Endothelial cell of umbilical vein (primary cell): Measurements from ENCODE around the gene METTL24. TPM values are rescaled to one million over a fixed set of nuclear protein-coding genes. Genes with fewer than 3 reads are reported as not detected.
A peak's percentile ranks its signal among the peaks of the same experiment; 100 is the strongest.

Experiments
- BruUV-seq: library from RNA; stranded (reverse); fragments of 400-500 nt; replicated peaks from 2 replicates; lab custom pipeline; 2021; lab: Mats Ljungman, UMichigan
- CTCF ChIA-PET: fragments of 300-600, 350-600 bp; sonication (Branson Sonifier 250); formaldehyde crosslinking; loops from one replicate; lab custom pipeline; 2021; ENCODE audit warnings: antibody characterized with exemption, inconsistent platforms; lab: Charles Lee
- POLR2A ChIA-PET: fragments of 300-600, 350-600 bp; sonication (Branson Sonifier 250); formaldehyde crosslinking; loops from one replicate; lab custom pipeline; 2021; ENCODE audit warnings: antibody characterized with exemption, inconsistent platforms; lab: Charles Lee
- DNase-seq: peaks from one replicate; pipeline ENCODE4 v3.0.0-alpha.2; 2011; ENCODE audit warnings: low read depth, low spot score
- FAIRE-seq: peaks from 2 replicates; lab custom pipeline; 2011; peaks lifted over from hg19 to GRCh38; lab: Jason Lieb, UNC
- H2AFZ ChIP-seq: 2 replicates; pipeline ENCODE4 v1.6.0; 2012; ENCODE audit warnings: low read depth, low read length, control low read depth, inconsistent platforms
- H3K27ac ChIP-seq: 2 replicates; pipeline ENCODE4 v1.5.1; 2011; ENCODE audit warnings: low read depth, mild to moderate bottlenecking, control low read depth, low read length, moderate library complexity; ENCODE audit not compliant: insufficient read depth
- H3K27me3 ChIP-seq, 2 experiments: 2 replicates each; pipeline versions ENCODE4 v1.6.0 to v1.6.1; 2011; ENCODE audit warnings: low read length in 2 of 2, mixed read lengths in 1 of 2; ENCODE audit not compliant: control insufficient read depth in 2 of 2, insufficient read depth in 2 of 2
- H3K36me3 ChIP-seq, 2 experiments: 2 replicates in 1 of 2; 3 replicates in 1 of 2; pipeline ENCODE4 v1.5.1; 2011; ENCODE audit warnings: low read length in 2 of 2, mild to moderate bottlenecking in 1 of 2, moderate library complexity in 1 of 2; ENCODE audit not compliant: control insufficient read depth in 2 of 2, insufficient read depth in 2 of 2; ENCODE audit errors: extremely low read depth in 1 of 2
- H3K4me1 ChIP-seq: 3 replicates; pipeline ENCODE4 v1.5.1; 2011; ENCODE audit warnings: mild to moderate bottlenecking, low read length; ENCODE audit not compliant: control insufficient read depth, insufficient read depth; ENCODE audit errors: extremely low read depth
- H3K4me2 ChIP-seq: 2 replicates; pipeline ENCODE4 v1.6.1; 2011; ENCODE audit warnings: low read length, control low read depth, mixed read lengths; ENCODE audit not compliant: insufficient read depth
- H3K4me3 ChIP-seq, 3 experiments: fragments of 200-600 bp in 1 of 3; sonication (generic), shearing (Covaris generic) in 1 of 3; replicated peaks in 1 of 3; 2 replicates each; pipeline ENCODE4 v1.5.1; 2011 to 2016; ENCODE audit warnings: control low read depth in 3 of 3, low read length in 3 of 3, mild to moderate bottlenecking in 2 of 3, inconsistent platforms in 1 of 3, low read depth in 1 of 3, moderate library complexity in 1 of 3; ENCODE audit not compliant: insufficient read depth in 1 of 3
- H3K79me2 ChIP-seq: 2 replicates; pipeline ENCODE4 v1.6.0; 2012; ENCODE audit warnings: low read length, inconsistent platforms; ENCODE audit not compliant: control insufficient read depth, insufficient read depth
- H3K9ac ChIP-seq: replicated peaks from 2 replicates; pipeline ENCODE3; 2011; ENCODE audit warnings: low read length, control low read depth; ENCODE audit not compliant: insufficient read depth; ENCODE audit errors: extremely low read depth
- H3K9me1 ChIP-seq: replicated peaks from 3 replicates; pipeline ENCODE4 v1.6.0; 2011; ENCODE audit warnings: mild to moderate bottlenecking, low read length; ENCODE audit not compliant: control insufficient read depth, insufficient read depth; ENCODE audit errors: extremely low read depth
- H3K9me3 ChIP-seq: replicated peaks from 2 replicates; pipeline ENCODE4 v1.5.1; 2012; ENCODE audit warnings: low read length, inconsistent platforms; ENCODE audit not compliant: control insufficient read depth, insufficient read depth
- H4K20me1 ChIP-seq: replicated peaks from 2 replicates; pipeline ENCODE3; 2011; ENCODE audit warnings: mild to moderate bottlenecking, low read length; ENCODE audit not compliant: control insufficient read depth, insufficient read depth; ENCODE audit errors: extremely low read depth
- CTCF ChIP-seq, 2 donors: IDR thresholded peaks; 1 replicate in 1 of 2; 2 replicates in 1 of 2; pipeline ENCODE4 v1.5.1; 2011; ENCODE audit warnings: low read length in 2 of 2, mild to moderate bottlenecking in 2 of 2, moderate library complexity in 2 of 2, control low read depth in 1 of 2, inconsistent platforms in 1 of 2, low read depth in 1 of 2; ENCODE audit not compliant: insufficient read depth in 1 of 2; ENCODE audit errors: extremely low read depth in 1 of 2
- EZH2 ChIP-seq: IDR thresholded peaks from 2 replicates; pipeline ENCODE4 v1.6.1; 2012; ENCODE audit warnings: borderline replicate concordance, low read depth, mild to moderate bottlenecking, moderate library complexity, low read length, inconsistent platforms; ENCODE audit not compliant: severe bottlenecking
- FOS ChIP-seq: IDR thresholded peaks from 2 replicates; pipeline ENCODE4 v1.6.1; 2011; ENCODE audit warnings: mild to moderate bottlenecking, low read length, moderate library complexity, borderline replicate concordance; ENCODE audit not compliant: insufficient read depth
- GATA2 ChIP-seq: IDR thresholded peaks from 2 replicates; pipeline ENCODE4 v1.7.0; 2011; ENCODE audit warnings: low read depth, mild to moderate bottlenecking, moderate library complexity, mixed read lengths, low read length; ENCODE audit not compliant: insufficient read length, insufficient read depth
- JUN ChIP-seq: IDR thresholded peaks from 2 replicates; pipeline ENCODE4 v1.6.1; 2011; ENCODE audit warnings: borderline replicate concordance, low read depth; ENCODE audit not compliant: insufficient read length, insufficient read depth
- MAX ChIP-seq: IDR thresholded peaks from 2 replicates; pipeline ENCODE4 v1.6.1; 2011; ENCODE audit not compliant: insufficient read depth, insufficient read length
- MYC ChIP-seq: IDR thresholded peaks from one replicate; pipeline ENCODE4 v1.6.1; 2011; ENCODE audit warnings: mild to moderate bottlenecking, low read depth, low read length
- POLR2A ChIP-seq: IDR thresholded peaks from 2 replicates; pipeline ENCODE4 v1.6.1; 2012; ENCODE audit warnings: low read depth, mild to moderate bottlenecking, control low read depth, low read length
- POLR2AphosphoS5 ChIP-seq: IDR thresholded peaks from 2 replicates; pipeline ENCODE4 v1.6.1; 2012; ENCODE audit warnings: low read depth, mild to moderate bottlenecking, control low read depth, low read length, moderate library complexity; ENCODE audit not compliant: insufficient read depth
- dilution Hi-C: fragments of 300-500 bp; cut with MboI; formaldehyde crosslinking; loops from one replicate; pipeline ENCODE4 v1.15.0; 2019; ENCODE audit warnings: low sequenced_read_pairs; ENCODE audit not compliant: extremely low pct_ligation_motif_present
- intact Hi-C: fragments of 100-400 bp; cut with micrococcal nuclease; formaldehyde crosslinking; loops from one replicate; pipeline ENCODE4 v1.10.0; 2022
- polyA plus RNA-seq, 4 experiments: library from polyadenylated mRNA; depleted of rRNA in 3 of 4; stranded (reverse) in 3 of 4; unstranded in 1 of 4; fragments of >200 nt; gene quantifications; 2 replicates each; pipeline versions ENCODE4 v1.2.1 to v1.2.3, GENCODE V29; 2011 to 2012; ENCODE audit warnings: missing spikeins in 1 of 4
- total RNA-seq: library from RNA; stranded (reverse); gene quantifications from 2 replicates; pipeline ENCODE4 v1.2.3, GENCODE V29; 2021

Gene METTL24
- total and polyA plus RNA-seq, 2 donors (not counting 3 experiments of a cell fraction or from before 2014, with no cell fraction given), result not detected

- no peak overlapping the region for H3K4me3 ChIP-seq
- peaks cover 12 to 19% of the 10 kb centered on the region in 2 experiments for H3K36me3 ChIP-seq
- no TSS peak for BruUV-seq
- intact Hi-C loops, result no loop called here
- H3K9me3 ChIP-seq, result no peaks in the 10 kb centered on the region
- no peak for TF ChIP-seq POLR2AphosphoS5
- TF ChIP-seq MAX, result no peak
- no peak for TF ChIP-seq GATA2
- no peak for TF ChIP-seq CTCF (IDR thresholded peaks at IDR 0.05; ENCODE audit: extremely low read depth in 1 of 2, insufficient read depth in 1 of 2, low read depth in 1 of 2, low read length in 2 of 2)
- no peak for TF ChIP-seq JUN
- no peak for TF ChIP-seq FOS
- no peak for TF ChIP-seq MYC
- no peak for TF ChIP-seq POLR2A
- no peak for TF ChIP-seq EZH2
- no peak overlapping the region for H3K4me2 ChIP-seq
- no peak overlapping the region for H3K27ac ChIP-seq
- no peaks in the 10 kb centered on the region for H3K4me1 ChIP-seq
- ChIA-PET CTCF (interaction anchor here (1.4 kb wide), 1 partner anchor 36 kb away, joined by 4 read pairs; no protein-coding TSS in a partner anchor), POLR2A (no interaction called here)
- H3K9me1 ChIP-seq, result no peaks in the 10 kb centered on the region
- dilution Hi-C loops, result no loop called here
- no peaks in the 10 kb centered on the region for H3K79me2 ChIP-seq
- H2AFZ ChIP-seq, result no peak overlapping the region
- no peaks in the 10 kb centered on the region for H4K20me1 ChIP-seq
- no peak overlapping the region for H3K9ac ChIP-seq
- no peaks in the 10 kb centered on the region for H3K27me3 ChIP-seq
- DNase-seq (peak; percentile 70), FAIRE-seq (no peak)
These were observed 143.8 kb downstream of the METTL24 start for GRCh38 chr6:110214338-110214737.
